Endothelial cell (in vitro differentiated cells): Measurements from ENCODE around the gene FRMD4A. TPM values are rescaled to one million over a fixed set of nuclear protein-coding genes. Genes with fewer than 3 reads are reported as not detected.

ENCODE experiments used
- DNase-seq: peaks from one replicate; pipeline ENCODE4 v3.0.0; 2021; ENCODE audit warnings: low spot score
- H3K27ac Mint-ChIP-seq: one replicate; pipeline ENCODE4 v1.8.0; 2021; ENCODE audit warnings: mixed read lengths, inconsistent platforms; ENCODE audit not compliant: unreplicated experiment
- H3K27me3 Mint-ChIP-seq: one replicate; pipeline ENCODE4 v1.8.0; 2021; ENCODE audit warnings: mild to moderate bottlenecking, moderate library complexity, mixed read lengths, inconsistent platforms; ENCODE audit not compliant: unreplicated experiment
- H3K36me3 Mint-ChIP-seq: one replicate; pipeline ENCODE4 v1.8.0; 2021; ENCODE audit warnings: mild to moderate bottlenecking, low read depth, mixed read lengths, inconsistent platforms; ENCODE audit not compliant: unreplicated experiment
- H3K4me1 Mint-ChIP-seq: one replicate; pipeline ENCODE4 v1.8.0; 2021; ENCODE audit warnings: mild to moderate bottlenecking, mixed read lengths, inconsistent platforms; ENCODE audit not compliant: unreplicated experiment
- H3K4me3 Mint-ChIP-seq: one replicate; pipeline ENCODE4 v1.8.0; 2021; ENCODE audit warnings: mild to moderate bottlenecking, mixed read lengths, inconsistent platforms; ENCODE audit not compliant: unreplicated experiment
- H3K9me3 Mint-ChIP-seq: one replicate; pipeline ENCODE4 v1.8.0; 2021; ENCODE audit warnings: mixed read lengths, inconsistent platforms; ENCODE audit not compliant: unreplicated experiment
- total RNA-seq: library from RNA; stranded (reverse); fragmentation: NEBNext Ultra II Directional; extraction: Animal tissue kit (Norgen Biotek cat#: 25700); gene quantifications from one replicate; pipeline ENCODE4 v1.2.1, GENCODE V29; 2021; ENCODE audit not compliant: unreplicated experiment
- TF ChIP-seq, protein P1 (sequence below): fragments of 200-600 bp; sonication (generic); IDR thresholded peaks from one replicate; pipeline ENCODE4 v1.5.0; 2021; ENCODE audit warnings: antibody characterized with exemption; ENCODE audit not compliant: unreplicated experiment

FRMD4A gene
- total RNA-seq, 1 donor from 2014 or later, result 68.9 TPM

DNA sequence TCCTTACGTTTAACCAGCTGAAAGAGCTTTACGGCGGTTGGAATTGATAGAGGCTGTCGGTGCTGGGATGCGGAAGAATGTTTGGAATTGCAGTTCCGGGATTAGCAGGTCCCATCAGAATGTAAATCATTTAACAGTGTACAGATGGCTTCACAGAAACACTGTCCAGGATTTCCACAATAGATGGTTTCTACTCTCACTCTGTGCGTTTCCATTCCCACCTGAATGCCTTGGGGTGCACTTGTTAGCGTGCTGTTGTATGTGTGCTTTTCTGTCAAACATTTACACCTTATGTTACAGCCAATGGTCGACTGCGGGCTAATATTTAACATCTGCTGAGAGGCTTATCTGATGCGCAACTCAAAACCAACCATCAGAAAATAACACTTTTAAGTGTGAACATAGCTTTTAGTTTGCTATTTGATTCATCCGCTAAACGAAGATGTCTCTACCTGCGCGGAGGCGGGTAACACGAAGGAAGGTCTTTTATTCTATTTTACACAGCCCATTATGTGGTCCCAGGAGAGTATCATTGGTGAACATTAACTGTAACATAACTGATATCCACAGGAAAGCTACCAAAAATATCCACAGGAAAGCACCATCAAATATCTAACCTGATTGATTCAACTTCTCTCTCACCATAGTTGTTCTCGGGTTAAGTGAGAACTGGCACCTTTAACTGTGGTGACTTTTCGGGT lies 564.9 kb downstream of the FRMD4A start:
- H3K4me3 Mint-ChIP-seq, result no peak overlapping the region
- DNase-seq, result no peak
- H3K36me3 Mint-ChIP-seq, result peaks cover 13% of the 10 kb centered on the region
- H3K27me3 Mint-ChIP-seq, result peaks cover 2% of the 10 kb centered on the region
- no peaks in the 10 kb centered on the region for H3K9me3 Mint-ChIP-seq
- H3K4me1 Mint-ChIP-seq, result peaks cover 3% of the 10 kb centered on the region
- TF ChIP-seq, protein P1, sequence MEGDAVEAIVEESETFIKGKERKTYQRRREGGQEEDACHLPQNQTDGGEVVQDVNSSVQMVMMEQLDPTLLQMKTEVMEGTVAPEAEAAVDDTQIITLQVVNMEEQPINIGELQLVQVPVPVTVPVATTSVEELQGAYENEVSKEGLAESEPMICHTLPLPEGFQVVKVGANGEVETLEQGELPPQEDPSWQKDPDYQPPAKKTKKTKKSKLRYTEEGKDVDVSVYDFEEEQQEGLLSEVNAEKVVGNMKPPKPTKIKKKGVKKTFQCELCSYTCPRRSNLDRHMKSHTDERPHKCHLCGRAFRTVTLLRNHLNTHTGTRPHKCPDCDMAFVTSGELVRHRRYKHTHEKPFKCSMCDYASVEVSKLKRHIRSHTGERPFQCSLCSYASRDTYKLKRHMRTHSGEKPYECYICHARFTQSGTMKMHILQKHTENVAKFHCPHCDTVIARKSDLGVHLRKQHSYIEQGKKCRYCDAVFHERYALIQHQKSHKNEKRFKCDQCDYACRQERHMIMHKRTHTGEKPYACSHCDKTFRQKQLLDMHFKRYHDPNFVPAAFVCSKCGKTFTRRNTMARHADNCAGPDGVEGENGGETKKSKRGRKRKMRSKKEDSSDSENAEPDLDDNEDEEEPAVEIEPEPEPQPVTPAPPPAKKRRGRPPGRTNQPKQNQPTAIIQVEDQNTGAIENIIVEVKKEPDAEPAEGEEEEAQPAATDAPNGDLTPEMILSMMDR, result no peak
- H3K27ac Mint-ChIP-seq, result no peak overlapping the region

DNA sequence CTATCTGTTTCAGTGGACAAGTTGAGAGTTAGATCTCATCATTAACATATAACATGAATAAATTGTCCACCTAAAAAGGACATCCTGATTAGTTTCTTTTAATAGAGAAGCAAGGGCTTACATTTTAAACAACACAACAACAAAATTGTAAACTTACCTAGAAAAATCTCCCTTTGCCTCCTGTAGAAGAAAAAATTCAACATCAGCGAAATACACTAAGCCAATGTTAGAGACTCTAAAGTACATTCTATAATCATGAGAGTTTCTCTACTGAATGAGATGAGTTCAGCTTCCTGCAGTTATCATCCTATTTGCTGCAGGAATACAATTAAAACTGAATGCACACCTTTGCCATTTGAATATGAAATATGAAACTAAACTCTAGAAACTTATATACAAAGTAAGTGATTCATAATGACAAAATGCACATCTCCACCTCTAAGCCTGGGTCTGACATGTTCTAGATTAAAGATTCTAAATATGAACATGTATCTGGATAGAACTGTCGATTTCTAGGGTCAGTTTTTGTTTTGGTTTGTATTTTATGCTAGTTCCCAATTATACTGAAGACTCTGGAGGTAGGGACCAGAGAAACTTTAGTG lies 569.1 kb downstream of the FRMD4A start:
- H3K36me3 Mint-ChIP-seq, result no peaks in the 10 kb centered on the region
- no peak overlapping the region for H3K4me3 Mint-ChIP-seq
- TF ChIP-seq, protein P1, result no peak
- no peaks in the 10 kb centered on the region for H3K27me3 Mint-ChIP-seq
- no peak for DNase-seq
- H3K27ac Mint-ChIP-seq, result no peak overlapping the region
- H3K4me1 Mint-ChIP-seq, result peaks cover 17% of the 10 kb centered on the region
- no peaks in the 10 kb centered on the region for H3K9me3 Mint-ChIP-seq

DNA sequence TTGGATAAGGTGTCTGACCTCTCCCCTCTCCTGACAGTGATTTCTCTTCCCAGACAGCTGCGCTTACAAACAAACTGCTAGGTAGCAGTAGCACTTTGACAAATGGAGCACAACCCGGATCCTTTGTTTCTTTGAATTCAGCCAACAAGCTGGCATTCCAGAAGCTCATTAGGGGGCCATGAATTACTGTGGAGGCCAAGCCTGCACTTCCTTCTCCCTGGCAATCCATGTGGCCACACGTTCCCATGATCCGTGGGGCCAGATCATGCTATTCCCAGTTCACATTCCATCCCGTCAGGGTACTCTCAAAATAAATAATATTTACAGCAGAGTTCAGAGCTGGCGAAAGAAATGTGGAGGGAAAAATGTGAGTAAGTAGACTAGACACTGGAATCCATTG lies 571.6 kb downstream of the FRMD4A start:
- no peak for DNase-seq
- TF ChIP-seq, protein P1, result no peak
- Mint-ChIP-seq H3K27ac (no peak overlapping the region), H3K4me1 (peaks cover 32% of the 10 kb centered on the region), H3K27me3 (no peaks in the 10 kb centered on the region), H3K9me3 (no peaks in the 10 kb centered on the region), H3K4me3 (no peak overlapping the region), H3K36me3 (no peaks in the 10 kb centered on the region)

DNA sequence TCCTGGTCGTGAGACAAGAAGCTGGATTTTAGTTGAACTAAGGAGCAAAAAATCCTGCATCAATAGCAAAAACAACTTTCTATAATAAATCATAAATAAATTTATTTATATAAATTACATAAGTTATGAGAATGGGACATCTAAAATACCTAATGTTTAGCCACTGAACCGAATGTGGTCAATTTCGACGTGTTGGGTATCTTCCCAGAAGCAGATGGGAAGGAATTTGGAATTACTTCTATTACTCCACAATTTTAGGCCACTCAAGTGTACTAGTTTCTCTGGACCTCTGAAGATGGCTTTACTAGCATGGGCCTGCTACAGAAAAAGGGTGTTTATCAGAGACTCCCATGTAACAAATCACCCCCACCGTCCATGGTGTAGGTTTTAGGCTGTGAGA lies 572.0 kb downstream of the FRMD4A start:
- Mint-ChIP-seq H3K4me3 (no peak overlapping the region), H3K36me3 (no peaks in the 10 kb centered on the region), H3K27me3 (no peaks in the 10 kb centered on the region), H3K27ac (no peak overlapping the region), H3K9me3 (no peaks in the 10 kb centered on the region), H3K4me1 (peaks cover 32% of the 10 kb centered on the region)
- DNase-seq, result no peak
- TF ChIP-seq, protein P1, result no peak

DNA sequence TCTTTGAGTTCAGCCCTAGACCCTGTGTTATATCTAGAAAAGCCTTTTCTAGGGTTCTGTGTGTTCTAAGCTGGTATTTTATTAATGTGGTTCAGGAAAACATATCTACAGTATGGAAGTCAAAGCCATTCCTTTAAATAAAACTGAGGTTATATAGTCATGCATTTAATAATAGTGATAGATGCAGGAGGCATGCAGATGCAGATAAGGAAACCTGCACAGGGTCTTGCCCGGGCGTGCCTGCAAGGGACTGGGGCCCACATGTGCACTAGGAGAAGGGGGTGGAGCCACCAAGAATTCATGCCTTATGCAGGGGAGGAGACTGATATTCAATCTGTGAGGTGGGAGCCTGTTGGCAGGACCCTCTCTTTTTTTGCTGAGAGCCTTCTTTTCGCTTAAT lies 572.4 kb downstream of the FRMD4A start:
- TF ChIP-seq, protein P1, result no peak
- peaks cover 32% of the 10 kb centered on the region for H3K4me1 Mint-ChIP-seq
- peak; percentile 21 for DNase-seq
- no peaks in the 10 kb centered on the region for H3K9me3 Mint-ChIP-seq
- H3K27me3 Mint-ChIP-seq, result no peaks in the 10 kb centered on the region
- H3K27ac Mint-ChIP-seq, result peak overlapping the region; percentile 70
- H3K36me3 Mint-ChIP-seq, result no peaks in the 10 kb centered on the region
- no peak overlapping the region for H3K4me3 Mint-ChIP-seq
